Heart right ventricle (tissue), 16 donors: ENCODE measurements around the gene MTOR. TPM values are rescaled to one million over a fixed set of nuclear protein-coding genes. Genes with fewer than 3 reads are reported as not detected.
A peak's percentile ranks its signal among the peaks of the same experiment; 100 is the strongest.

Experiments used
- ATAC-seq, 8 donors: fragments of 200-7000 bp; cut with Tn5 transposase; one replicate each; pipeline ENCODE4 v1.9.1; 2020; ENCODE audit warnings: mild to moderate bottlenecking in 8 of 8, moderate library complexity in 8 of 8, moderate number of reproducible peaks in 1 of 8
- DNase-seq, 2 donors: peaks; one replicate each; pipeline ENCODE4 v3.0.0-alpha.2; 2020
- H3K27ac ChIP-seq, 10 donors: fragments of 200-600 bp; sonication (generic) in 2 of 10; one replicate each; pipeline versions ENCODE4 v1.5.0 to v1.8.0; 2020 to 2022; ENCODE audit warnings: mild to moderate bottlenecking in 3 of 10
- H3K27me3 ChIP-seq, 7 donors: fragments of 200-600 bp; one replicate each; pipeline ENCODE4 v1.8.0; 2021 to 2022; ENCODE audit warnings: mild to moderate bottlenecking in 2 of 7
- H3K36me3 ChIP-seq, 9 donors: fragments of 200-600 bp; sonication (generic) in 1 of 9; one replicate each; pipeline versions ENCODE4 v1.5.0 to v1.8.0; 2020 to 2022; ENCODE audit warnings: mild to moderate bottlenecking in 2 of 9
- H3K4me1 ChIP-seq, 9 donors: fragments of 200-600 bp; sonication (generic) in 1 of 9; one replicate each; pipeline versions ENCODE4 v1.5.0 to v1.8.0; 2020 to 2022; ENCODE audit warnings: mild to moderate bottlenecking in 4 of 9
- H3K4me3 ChIP-seq, 10 donors: fragments of 200-600 bp; sonication (generic) in 2 of 10; one replicate each; pipeline versions ENCODE4 v1.5.0 to v1.8.0; 2020 to 2022; ENCODE audit warnings: mild to moderate bottlenecking in 7 of 10, moderate library complexity in 2 of 10
- H3K9me3 ChIP-seq, 11 donors: fragments of 200-600 bp in 10 of 11; sonication (generic) in 2 of 11; one replicate each; pipeline versions ENCODE4 v1.5.0 to v1.8.0; 2013 to 2022; ENCODE audit warnings: mild to moderate bottlenecking in 2 of 11, control low read depth in 1 of 11, moderate library complexity in 1 of 11
- WGBS, 2 donors: extraction: QIAGEN DNeasy Blood & Tissue Kit; methylation state at CpG; one replicate each; pipeline ENCODE4 v1.1.7; 2013; ENCODE audit warnings: inconsistent platforms in 1 of 2; 5-methylcytosine and 5-hydroxymethylcytosine counted together
- intact Hi-C, 10 donors: fragments of 100-400 bp; cut with DNase I; formaldehyde crosslinking; loops; one replicate each; pipeline versions ENCODE4 v1.11.1 to v1.14.2; 2022
- polyA plus RNA-seq, 2 donors: library from polyadenylated mRNA; stranded (reverse); fragments of 200-250 nt; gene quantifications; one replicate each; pipeline ENCODE4 v1.2.3, GENCODE V29; 2013
- total RNA-seq, 10 donors: library from RNA; stranded (reverse); fragmentation: NEBNext Ultra II Directional in 3 of 10; extraction: Animal tissue kit (Norgen Biotek cat#: 25700) in 3 of 10; gene quantifications; one replicate each; pipeline versions ENCODE4 v1.2.1 to v1.2.4, GENCODE V29; 2021 to 2023
- TF ChIP-seq, protein P1 (sequence below), 9 donors: fragments of 200-600 bp; sonication (generic) in 2 of 9; IDR thresholded peaks; one replicate each; pipeline versions ENCODE4 v1.5.0 to v1.8.0; 2021 to 2022; ENCODE audit warnings: antibody characterized with exemption in 9 of 9, mild to moderate bottlenecking in 5 of 9, moderate library complexity in 1 of 9
- donor health status: Arrhythmogenic right ventricular cardiomyopathy.
- donor health status: ischemic (EF 13 %, LVEDD 7.1; RV severe dilation, severe dysfunction).
- donor health status: healthy with polysubstance abuse.
- donor health status: DM: no; HTN: yes; CAD: no.
- donor health status: DM: no; HTN: no; CAD: no.
- donor health status: ischemic (EF 25% LVEDD 6.9; RV normal size, moderate dysfunction).
- donor health status: ischemic (EF 25% LVEDD 5.7; RV mildly dilated, moderate dysfunction).
- donor health status: healthy.
- donor health status: DM: yes; HTN: yes; CAD: no.
- donor health status: Ischemic cardiomyopathy.
- donor health status: ischemic (EF 35%, LVEDD 5.7; RV mildly dilated, moderate dysfunction).
- donor health status: nonischemic (EF 11% LVEDD 7.7; RV severe dilation, severe dysfunction).
- donor health status: DM: yes; HTN: yes; CAD: no.
- donor health status: PGD.
- donor health status: ischemic (EF 29% LVEDD 5.4; RV normal size, mild dysfunction).
- donor health status: nonischemic (EF 23%, LVEDD 6.1; RV moderate dilation, normal function).

MTOR gene
- total and polyA plus RNA-seq, 12 donors = 18.7 to 42.7 (median 36.3) TPM

DNA sequence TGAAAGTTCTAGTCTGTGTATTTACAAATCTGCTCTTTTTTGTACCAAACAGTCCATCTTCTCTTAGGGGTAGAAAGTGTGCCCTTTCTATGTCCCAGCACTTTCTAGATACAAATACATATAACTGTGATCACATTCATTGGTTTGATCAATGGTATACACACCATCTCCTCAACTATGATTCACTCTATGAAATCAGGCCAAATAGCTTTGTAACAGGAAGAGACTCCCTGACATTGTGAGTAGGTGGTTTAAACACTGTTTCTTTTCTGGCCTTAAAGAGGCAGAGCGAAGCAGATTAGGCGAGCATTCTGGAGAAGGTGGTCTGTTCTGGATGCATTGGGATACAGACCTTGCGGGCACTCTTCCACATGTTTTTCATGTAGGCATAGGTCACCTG is 123.4 kb downstream of the MTOR start:
- Histone ChIP-seq H3K27me3 (no peaks in the 10 kb centered on the region), H3K9me3 (no peaks in the 10 kb centered on the region), H3K4me1 (peaks cover 0 to 39% (median 15%) of the 10 kb centered on the region in 9 donors), H3K4me3 (no peak overlapping the region), H3K27ac (peak overlapping the region in 3 of 10 donors; percentile 14 to 47 (median 34)), H3K36me3 (peaks cover 0 to 92% (median 19%) of the 10 kb centered on the region in 9 donors)
- TF ChIP-seq, protein P1, sequence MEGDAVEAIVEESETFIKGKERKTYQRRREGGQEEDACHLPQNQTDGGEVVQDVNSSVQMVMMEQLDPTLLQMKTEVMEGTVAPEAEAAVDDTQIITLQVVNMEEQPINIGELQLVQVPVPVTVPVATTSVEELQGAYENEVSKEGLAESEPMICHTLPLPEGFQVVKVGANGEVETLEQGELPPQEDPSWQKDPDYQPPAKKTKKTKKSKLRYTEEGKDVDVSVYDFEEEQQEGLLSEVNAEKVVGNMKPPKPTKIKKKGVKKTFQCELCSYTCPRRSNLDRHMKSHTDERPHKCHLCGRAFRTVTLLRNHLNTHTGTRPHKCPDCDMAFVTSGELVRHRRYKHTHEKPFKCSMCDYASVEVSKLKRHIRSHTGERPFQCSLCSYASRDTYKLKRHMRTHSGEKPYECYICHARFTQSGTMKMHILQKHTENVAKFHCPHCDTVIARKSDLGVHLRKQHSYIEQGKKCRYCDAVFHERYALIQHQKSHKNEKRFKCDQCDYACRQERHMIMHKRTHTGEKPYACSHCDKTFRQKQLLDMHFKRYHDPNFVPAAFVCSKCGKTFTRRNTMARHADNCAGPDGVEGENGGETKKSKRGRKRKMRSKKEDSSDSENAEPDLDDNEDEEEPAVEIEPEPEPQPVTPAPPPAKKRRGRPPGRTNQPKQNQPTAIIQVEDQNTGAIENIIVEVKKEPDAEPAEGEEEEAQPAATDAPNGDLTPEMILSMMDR (IDR thresholded peaks at IDR 0.05) = no peak
- 84% methylated on average over 3 of the region's 3 CpGs for WGBS, 2 donors
- no peak for DNase-seq
- no peak for ATAC-seq
- intact Hi-C loops = no loop called here

DNA sequence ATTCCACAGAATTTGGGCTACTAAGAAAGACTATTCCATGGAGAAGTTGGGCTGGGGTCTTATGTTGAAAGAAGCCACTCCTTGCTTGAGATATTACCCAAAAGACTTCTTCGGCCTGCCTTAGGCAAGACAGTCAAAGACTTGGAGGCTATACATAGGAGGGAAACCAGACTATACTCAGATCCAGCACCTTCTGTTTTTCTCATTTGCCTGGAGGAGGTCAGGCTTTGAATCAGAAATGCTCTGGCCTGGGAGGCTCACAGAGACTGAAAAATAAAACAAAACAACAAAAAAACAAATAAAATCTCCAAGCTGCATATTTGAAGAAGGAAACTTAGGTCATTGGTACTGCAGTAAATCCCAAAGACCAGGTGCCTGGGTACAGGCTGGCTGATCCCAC is 124.3 kb downstream of the MTOR start:
- no peak for ATAC-seq
- H3K27me3 ChIP-seq = no peaks in the 10 kb centered on the region
- H3K9me3 ChIP-seq = no peaks in the 10 kb centered on the region
- H3K27ac ChIP-seq = peak overlapping the region in 4 of 10 donors; percentile 7 to 47 (median 26)
- H3K4me3 ChIP-seq = no peak overlapping the region
- intact Hi-C loops = no loop called here
- TF ChIP-seq, protein P1 (IDR thresholded peaks at IDR 0.05) = no peak
- H3K36me3 ChIP-seq = peaks cover 0 to 92% (median 22%) of the 10 kb centered on the region in 9 donors
- no peak for DNase-seq
- H3K4me1 ChIP-seq = peaks cover 0 to 38% (median 8%) of the 10 kb centered on the region in 9 donors
- 83 to 90% methylated on average over 1 of the region's 1 CpG for WGBS, 2 donors

DNA sequence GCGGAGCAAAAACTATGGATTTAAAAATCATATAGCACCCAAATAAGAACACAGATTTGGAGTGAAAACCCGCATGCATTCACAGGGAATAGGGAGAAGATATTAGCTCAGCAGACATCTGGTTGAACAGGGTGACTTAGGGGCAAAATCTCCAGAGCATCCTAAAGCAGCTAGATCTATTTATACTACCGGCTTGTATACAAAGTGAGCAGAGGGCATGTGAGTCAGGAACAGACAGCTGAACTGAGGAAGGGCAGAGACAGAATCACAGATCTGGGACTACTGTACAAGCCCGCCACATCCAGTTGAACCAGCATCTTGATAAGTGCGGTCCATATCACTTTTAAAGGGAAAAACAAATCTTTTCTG is 127.5 kb downstream of the MTOR start:
- TF ChIP-seq, protein P1 (IDR thresholded peaks at IDR 0.05) = no peak
- Histone ChIP-seq H3K27me3 (no peaks in the 10 kb centered on the region), H3K27ac (peak overlapping the region in 3 of 10 donors; percentile 52 to 71 (median 54)), H3K36me3 (peaks cover 0 to 98% (median 22%) of the 10 kb centered on the region in 9 donors), H3K4me1 (peaks cover 0 to 35% (median 8%) of the 10 kb centered on the region in 9 donors), H3K9me3 (no peaks in the 10 kb centered on the region), H3K4me3 (no peak overlapping the region)
- intact Hi-C loops = no loop called here
- peak in 4 of 8 donors; percentile 39 to 59 (median 54) for ATAC-seq
- no peak for DNase-seq
- WGBS, 2 donors = 72 to 80% methylated on average over 5 of the region's 5 CpGs

DNA sequence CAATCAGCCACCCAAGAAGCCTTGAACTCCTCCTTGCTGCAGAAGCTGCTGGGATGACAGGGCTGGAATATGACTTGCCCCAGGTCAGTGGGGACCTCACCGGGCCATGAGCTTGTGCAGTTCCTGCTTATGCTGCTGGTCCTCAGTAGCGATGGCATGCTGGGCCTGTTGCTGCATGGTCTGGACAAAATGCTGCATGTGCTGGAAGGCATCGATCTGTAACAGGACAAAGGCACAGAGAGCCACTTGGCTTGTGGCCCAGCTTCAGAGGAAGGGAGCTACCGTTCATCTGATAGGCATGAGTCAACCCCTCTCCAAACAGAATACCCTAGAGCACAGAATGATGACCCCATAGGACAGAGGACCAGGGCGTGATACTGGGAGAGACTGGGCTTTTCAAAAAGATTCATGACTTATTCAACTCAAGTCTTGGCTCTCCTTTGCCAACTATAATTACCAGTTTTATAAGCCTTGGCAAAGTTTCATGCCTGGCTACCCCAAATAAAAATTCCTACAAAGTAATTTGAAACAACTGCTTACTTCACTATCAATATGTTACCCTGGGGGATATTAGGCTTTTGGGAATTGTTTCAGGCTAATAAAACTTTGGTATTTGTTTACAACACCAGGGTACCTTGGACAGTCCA is 128.0 kb downstream of the MTOR start:
- 54 to 62% methylated on average over 5 of the region's 5 CpGs for WGBS, 2 donors
- intact Hi-C loops = no loop called here
- DNase-seq (no peak), ATAC-seq (peak in 4 of 8 donors; percentile 10 to 42 (median 33))
- TF ChIP-seq, protein P1 (IDR thresholded peaks at IDR 0.05) = no peak
- Histone ChIP-seq H3K36me3 (peaks cover 2 to 98% (median 26%) of the 10 kb centered on the region in 9 donors), H3K27me3 (no peaks in the 10 kb centered on the region), H3K27ac (peak overlapping the region in 4 of 10 donors; percentile 20 to 71 (median 53)), H3K4me1 (peaks cover 0 to 34% (median 8%) of the 10 kb centered on the region in 9 donors), H3K4me3 (no peak overlapping the region), H3K9me3 (no peaks in the 10 kb centered on the region)
